HG03108 (cell line): ENCODE results near the gene P4HA1.

ENCODE experiments used
- ATAC-seq: cut with Tn5 transposase; IDR thresholded peaks from one replicate; pipeline ENCODE4 v1.9.1; 2021; ENCODE audit warnings: moderate library complexity; ENCODE audit not compliant: unreplicated experiment

Gene P4HA1

GRCh38 chr10:73094986-73095480 lies 1.6 kb downstream of the P4HA1 start:
- no peak for ATAC-seq

- no peak for ATAC-seq
Observed at GRCh38 chr10:73093922-73094850, 2.5 kb downstream of the P4HA1 start.

GRCh38 chr10:73092830-73093229 lies 3.8 kb downstream of the P4HA1 start:
- ATAC-seq = no peak

GRCh38 chr10:73088304-73088703 lies 8.4 kb downstream of the P4HA1 start:
- no peak for ATAC-seq

GRCh38 chr10:73086816-73087215 lies 9.8 kb downstream of the P4HA1 start:
- no peak for ATAC-seq

- no peak for ATAC-seq
Observed at GRCh38 chr10:73084209-73084608, 12.5 kb downstream of the P4HA1 start.

- ATAC-seq = no peak
Observed at GRCh38 chr10:73083221-73083620, 13.4 kb downstream of the P4HA1 start.

GRCh38 chr10:73079779-73080541 lies 16.7 kb downstream of the P4HA1 start:
- ATAC-seq = peak; percentile 77

GRCh38 chr10:73076360-73077183 lies 20.1 kb downstream of the P4HA1 start:
- no peak for ATAC-seq

GRCh38 chr10:73075829-73076228 lies 20.8 kb downstream of the P4HA1 start:
- ATAC-seq = no peak

GRCh38 chr10:73073627-73074026 lies 23.0 kb downstream of the P4HA1 start:
- no peak for ATAC-seq

GRCh38 chr10:73065441-73065840 lies 31.2 kb downstream of the P4HA1 start:
- ATAC-seq = no peak

- ATAC-seq = no peak
Observed at GRCh38 chr10:73061743-73062142, 34.9 kb downstream of the P4HA1 start.

GRCh38 chr10:73060738-73061635 lies 35.7 kb downstream of the P4HA1 start:
- no peak for ATAC-seq

GRCh38 chr10:73060173-73060572 lies 36.5 kb downstream of the P4HA1 start:
- no peak for ATAC-seq

- ATAC-seq = no peak
Observed at GRCh38 chr10:73058057-73058591, 38.5 kb downstream of the P4HA1 start.

GRCh38 chr10:73054286-73054685 lies 42.4 kb downstream of the P4HA1 start:
- peak; percentile 85 for ATAC-seq

GRCh38 chr10:73053275-73053674 lies 43.4 kb downstream of the P4HA1 start:
- no peak for ATAC-seq

GRCh38 chr10:73044378-73045285 lies 52.0 kb downstream of the P4HA1 start:
- ATAC-seq = no peak
